Mucosa of stomach (tissue), 1 donor: Measurements from ENCODE around the gene LIF.

Source experiments
- H3K27me3 ChIP-seq: one replicate; pipeline ENCODE4 v1.7.0; 2013; ENCODE audit warnings: mild to moderate bottlenecking, low read length; ENCODE audit not compliant: control insufficient read depth, insufficient read depth
- H3K36me3 ChIP-seq: one replicate; pipeline ENCODE4 v1.7.0; 2013; ENCODE audit warnings: low read length; ENCODE audit not compliant: control insufficient read depth, insufficient read depth
- H3K4me1 ChIP-seq: one replicate; pipeline ENCODE4 v1.7.0; 2013; ENCODE audit warnings: mild to moderate bottlenecking, low read length; ENCODE audit not compliant: control insufficient read depth, insufficient read depth
- H3K4me3 ChIP-seq: one replicate; pipeline ENCODE4 v1.7.0; 2013; ENCODE audit warnings: low read length
- H3K9ac ChIP-seq: one replicate; pipeline ENCODE4 v1.7.0; 2013; ENCODE audit warnings: mild to moderate bottlenecking, low read length, moderate library complexity
- H3K9me3 ChIP-seq: one replicate; pipeline ENCODE4 v1.7.0; 2013; ENCODE audit warnings: mild to moderate bottlenecking, low read length, moderate library complexity; ENCODE audit not compliant: control insufficient read depth
- donor health status: Pancreatic carcinoma.

LIF gene

DNA sequence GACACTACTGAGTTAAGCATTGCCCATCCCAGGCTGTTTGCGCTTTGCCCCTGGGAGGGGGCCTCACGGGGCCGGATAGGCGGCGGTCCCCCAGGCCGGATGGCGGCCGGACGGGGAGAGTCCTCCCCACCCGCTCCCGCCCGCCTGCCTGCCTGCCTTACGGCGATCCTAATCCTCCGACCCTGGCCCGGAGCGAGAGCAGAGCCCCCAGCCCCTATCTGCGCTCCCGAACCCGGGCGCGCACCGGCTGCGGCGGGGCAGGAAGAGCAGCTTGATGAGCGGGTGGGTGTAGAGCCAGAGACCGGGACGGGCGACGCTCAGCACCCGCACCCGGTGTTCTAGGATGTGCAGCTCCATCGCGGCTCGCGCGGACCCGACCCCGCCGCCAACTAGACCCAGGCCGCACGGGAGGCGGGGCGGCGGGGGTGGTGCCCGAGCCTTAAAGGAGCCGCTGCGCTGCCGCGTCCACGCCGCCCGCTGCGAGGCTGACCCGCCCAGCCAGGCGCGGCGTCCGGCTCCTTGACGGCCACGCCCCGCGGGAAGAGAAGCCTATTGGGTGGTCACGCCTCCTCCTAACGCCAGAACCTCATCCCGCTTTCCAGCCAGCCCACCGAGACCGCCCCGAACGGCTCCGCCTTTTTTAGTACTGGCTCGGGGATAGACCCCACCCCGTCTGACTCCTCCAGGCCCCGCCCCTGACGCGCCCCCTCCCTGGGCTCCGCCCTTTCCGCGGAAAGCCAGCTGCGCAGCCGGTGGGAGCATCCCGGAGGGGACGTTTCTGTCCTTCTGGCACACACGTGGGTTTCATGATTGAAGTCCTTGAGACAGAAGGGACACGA, 42.8 kb upstream of the LIF start, which contains the start of gene CASTOR1:
Gene CASTOR1 (minus strand): TSS at position 365 of the 839 bp plus-strand sequence. CDS start 8 bp downstream, at position 357.
- peaks cover 10% of the 10 kb centered on the region for H3K36me3 ChIP-seq
- H3K4me3 ChIP-seq, result peak within 1 kb of the TSS; percentile 43

DNA sequence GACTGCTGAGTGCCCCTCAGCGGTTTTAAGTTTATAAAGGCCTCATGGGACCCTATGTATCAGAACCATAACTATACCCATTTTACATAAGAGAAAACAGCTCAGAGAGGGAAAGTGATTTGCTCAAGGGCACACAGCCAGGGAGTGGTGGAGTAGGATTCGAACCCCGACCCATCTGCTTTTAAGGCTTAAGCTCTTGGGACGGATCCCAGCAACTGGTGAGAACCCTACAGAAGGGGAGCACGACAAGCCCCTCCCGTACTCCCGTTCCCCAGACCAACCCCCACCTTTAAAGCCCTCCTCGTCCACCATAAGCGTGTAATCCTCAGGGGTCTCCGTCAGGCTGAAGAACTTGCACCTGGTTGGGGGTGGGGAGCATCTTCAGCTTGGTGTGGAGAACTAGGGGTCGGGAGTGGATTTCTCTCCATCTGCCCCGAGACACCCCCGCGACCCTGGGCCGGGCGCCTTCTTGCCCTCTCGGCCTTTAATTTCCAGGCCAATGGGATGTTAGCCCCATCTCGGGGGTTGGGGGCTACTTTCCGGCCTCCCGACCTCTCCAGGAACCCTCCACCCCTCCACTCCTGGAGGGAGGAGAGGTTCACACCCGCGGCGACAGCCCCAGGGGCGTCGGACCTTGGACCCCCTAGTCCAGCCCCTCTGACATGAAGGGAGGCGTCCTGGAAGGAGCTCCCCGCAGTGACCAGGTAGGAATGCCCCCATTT, 42.0 kb upstream of the LIF start:
- Histone ChIP-seq H3K9ac (peak overlapping the region; percentile 69), H3K27me3 (no peaks in the 10 kb centered on the region), H3K4me3 (peak overlapping the region; percentile 43), H3K36me3 (peaks cover 9% of the 10 kb centered on the region), H3K4me1 (peaks cover 34% of the 10 kb centered on the region), H3K9me3 (no peaks in the 10 kb centered on the region)

More for the DNA sequence above, 42.8 kb upstream of the LIF start, which contains the start of gene CASTOR1:
- Histone ChIP-seq H3K4me1 (peaks cover 34% of the 10 kb centered on the region), H3K9me3 (no peaks in the 10 kb centered on the region), H3K27me3 (no peaks in the 10 kb centered on the region), H3K9ac (peak within 1 kb of the TSS; percentile 69)

DNA sequence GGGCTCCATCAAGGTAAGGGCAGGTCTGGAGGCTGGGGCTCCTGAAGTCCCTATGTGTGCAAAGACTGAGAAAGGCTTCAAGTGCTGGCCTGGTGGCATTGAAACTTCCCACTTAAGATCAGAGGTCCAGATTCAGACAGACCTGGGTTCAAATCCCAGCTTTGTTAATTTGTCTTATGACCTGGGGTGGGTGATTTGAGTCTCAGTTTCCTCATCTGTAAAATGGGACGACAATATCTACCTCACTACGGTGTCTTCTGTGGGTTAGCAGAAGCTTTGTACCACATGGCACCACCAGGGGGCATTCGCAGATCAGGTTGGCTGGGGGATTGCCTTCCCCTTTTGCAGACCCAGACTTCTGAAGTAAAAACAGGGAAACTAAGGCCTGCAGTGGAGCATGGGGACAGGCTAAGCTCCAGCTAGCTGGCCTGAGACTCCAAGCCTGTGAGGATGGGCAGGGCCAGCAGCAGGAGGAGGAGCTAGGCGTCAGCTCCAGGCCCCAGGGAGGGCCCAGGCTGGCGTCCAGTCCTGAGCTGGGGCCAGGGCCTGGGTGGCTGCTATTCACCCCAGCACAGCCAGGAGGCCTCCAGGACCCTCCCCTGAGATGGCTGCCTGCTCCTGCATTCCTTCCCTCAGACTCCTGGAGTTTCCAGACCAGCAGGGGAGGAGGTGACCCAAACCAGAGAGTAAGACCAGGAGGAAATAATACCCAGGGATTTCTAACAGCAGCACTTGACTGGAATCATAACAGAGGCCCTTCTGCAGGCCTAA, 41.3 kb upstream of the LIF start:
- H3K4me3 ChIP-seq, result peak overlapping the region; percentile 43
- H3K36me3 ChIP-seq, result peaks cover 2% of the 10 kb centered on the region
- no peaks in the 10 kb centered on the region for H3K27me3 ChIP-seq
- no peaks in the 10 kb centered on the region for H3K9me3 ChIP-seq
- peaks cover 34% of the 10 kb centered on the region for H3K4me1 ChIP-seq
- peak overlapping the region; percentile 69 for H3K9ac ChIP-seq

DNA sequence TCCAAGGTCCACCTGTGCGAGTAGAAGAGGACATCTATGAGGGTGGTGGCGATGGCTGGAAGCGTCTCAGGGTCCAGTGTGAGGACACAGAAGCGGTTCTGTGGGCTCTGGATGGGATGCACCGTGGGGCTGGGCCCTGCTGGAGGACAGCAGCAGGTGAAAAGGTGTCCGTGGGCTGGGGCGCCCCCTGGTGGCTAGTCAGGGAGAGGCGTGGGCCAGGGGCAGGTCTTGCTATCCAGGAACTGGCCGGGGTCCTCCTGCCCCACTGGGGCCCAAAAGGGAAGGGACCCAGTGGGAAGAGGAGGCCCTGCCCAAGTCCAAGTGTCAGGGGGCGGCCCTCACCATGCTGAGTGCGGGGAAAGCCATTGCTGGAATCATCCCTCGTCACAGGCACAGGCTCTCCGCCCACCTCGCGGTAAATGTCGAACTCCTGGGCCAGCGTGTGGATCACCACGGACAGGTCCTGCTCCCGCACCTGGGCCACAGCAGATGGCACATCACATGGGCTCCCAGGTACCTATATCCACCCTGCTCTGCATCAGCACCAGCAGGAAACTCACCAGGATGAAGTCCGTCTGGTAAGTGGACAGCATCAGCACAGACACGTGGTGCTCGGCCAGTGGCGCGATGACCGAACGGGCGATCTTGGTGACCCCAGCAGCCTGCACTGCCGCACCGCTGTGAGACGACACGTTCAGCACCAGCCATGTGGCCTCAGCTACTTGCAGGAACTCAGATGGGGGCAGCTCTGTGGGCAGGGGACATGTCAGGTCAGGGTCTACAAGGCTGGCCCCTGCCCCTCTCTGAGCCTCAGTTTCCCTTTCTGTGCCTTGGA, 40.5 kb upstream of the LIF start:
- Histone ChIP-seq H3K4me3 (no peak overlapping the region), H3K4me1 (peaks cover 34% of the 10 kb centered on the region), H3K27me3 (no peaks in the 10 kb centered on the region), H3K36me3 (no peaks in the 10 kb centered on the region), H3K9ac (no peak overlapping the region), H3K9me3 (no peaks in the 10 kb centered on the region)

DNA sequence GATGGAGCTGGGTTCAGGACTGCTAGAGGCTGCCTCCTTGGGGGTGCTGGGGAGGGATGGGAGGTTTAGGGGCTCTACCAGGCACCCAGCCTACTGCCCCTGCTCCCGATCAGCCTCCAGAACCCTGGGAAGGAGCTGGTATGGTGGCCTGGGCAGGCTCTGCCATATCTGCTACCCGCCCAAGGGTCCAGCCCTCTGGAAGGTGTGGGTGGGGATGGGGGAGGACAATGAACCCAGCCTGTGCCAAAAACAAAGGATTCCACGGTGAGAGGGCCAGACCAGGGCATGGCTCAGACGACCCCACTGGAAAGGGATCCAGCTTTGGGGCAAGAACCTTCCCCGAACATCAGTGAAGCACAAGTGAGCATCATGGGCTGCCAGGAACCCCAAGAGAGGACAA, 39.8 kb upstream of the LIF start:
- Histone ChIP-seq H3K4me1 (peaks cover 30% of the 10 kb centered on the region), H3K4me3 (no peak overlapping the region), H3K36me3 (no peaks in the 10 kb centered on the region)

DNA sequence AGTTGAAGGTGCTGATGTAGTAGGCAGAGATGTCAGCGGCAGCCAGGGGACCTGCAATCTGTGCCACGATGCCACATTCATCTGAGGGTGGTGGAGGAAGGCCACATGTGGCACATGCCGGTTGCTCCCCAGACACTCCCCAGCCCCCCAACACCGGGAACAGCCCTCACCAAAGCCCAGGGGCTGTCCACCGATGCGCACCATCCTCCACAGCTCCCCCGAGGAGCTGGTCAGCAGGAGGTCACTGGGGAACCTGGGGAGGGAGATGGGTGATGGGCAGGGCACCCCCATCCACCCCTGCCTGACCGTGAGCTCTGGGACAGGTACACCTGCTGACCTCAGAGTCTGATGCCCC, 39.3 kb upstream of the LIF start:
- Histone ChIP-seq H3K4me3 (no peak overlapping the region), H3K9me3 (no peaks in the 10 kb centered on the region), H3K36me3 (no peaks in the 10 kb centered on the region), H3K9ac (no peak overlapping the region), H3K27me3 (no peaks in the 10 kb centered on the region), H3K4me1 (peaks cover 25% of the 10 kb centered on the region)

More for the DNA sequence above, 39.8 kb upstream of the LIF start:
- Histone ChIP-seq H3K9me3 (no peaks in the 10 kb centered on the region), H3K9ac (no peak overlapping the region), H3K27me3 (no peaks in the 10 kb centered on the region)

DNA sequence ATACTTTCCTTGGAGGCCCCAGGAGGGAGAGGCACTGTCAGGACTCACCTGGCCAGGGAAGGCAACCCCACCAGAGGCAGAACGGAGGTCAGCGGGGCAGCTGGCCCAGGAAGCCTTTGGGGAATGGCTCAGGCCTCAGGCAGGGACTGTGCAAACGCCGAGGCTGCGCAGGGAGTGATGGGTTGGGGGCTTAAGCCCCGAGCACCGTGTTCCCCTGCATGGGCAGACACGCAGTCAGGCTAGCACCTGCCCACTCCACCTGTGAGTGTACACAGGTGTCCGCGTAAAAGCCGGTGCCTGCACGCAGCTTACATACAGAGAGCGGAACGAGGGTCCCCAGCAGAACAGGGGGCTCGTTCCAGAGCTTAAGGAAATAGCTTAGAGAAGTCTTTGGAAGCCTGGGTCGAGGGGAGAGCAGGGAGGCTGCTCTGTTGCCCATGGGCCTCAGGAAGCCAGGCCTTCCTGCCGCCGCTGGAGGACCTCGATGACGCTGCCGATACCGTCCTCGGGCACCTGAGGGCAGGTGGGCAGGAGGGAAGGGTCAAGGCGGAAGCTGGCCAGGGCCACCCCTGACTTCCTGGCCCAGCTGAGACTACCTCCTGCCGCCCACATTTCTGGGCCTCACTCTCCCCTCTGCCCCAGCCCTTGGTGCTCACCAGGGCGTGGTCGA, 38.8 kb upstream of the LIF start:
- Histone ChIP-seq H3K36me3 (no peaks in the 10 kb centered on the region), H3K9me3 (no peaks in the 10 kb centered on the region), H3K4me1 (peaks cover 20% of the 10 kb centered on the region), H3K27me3 (no peaks in the 10 kb centered on the region), H3K4me3 (no peak overlapping the region), H3K9ac (no peak overlapping the region)

DNA sequence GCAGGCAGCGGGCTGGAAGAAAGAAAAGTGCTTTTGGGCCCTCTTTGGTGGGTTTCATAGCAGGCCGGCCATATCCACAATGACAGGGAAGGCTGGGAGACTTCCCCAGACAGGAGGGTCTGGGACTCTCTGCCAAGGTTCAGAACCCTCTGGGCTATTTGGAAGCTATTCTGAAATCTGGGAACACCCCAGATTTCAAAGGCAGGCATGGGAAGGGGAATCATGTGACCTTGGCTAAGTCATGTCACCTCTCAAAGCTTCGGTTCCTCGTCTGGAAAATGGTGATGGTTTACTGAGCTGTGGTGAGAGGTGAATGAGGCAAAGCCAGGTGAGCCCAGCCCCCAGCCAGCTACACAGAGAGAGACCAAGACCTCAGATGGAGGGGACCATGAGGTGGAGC, 38.1 kb upstream of the LIF start:
- Histone ChIP-seq H3K9me3 (no peaks in the 10 kb centered on the region), H3K4me1 (peaks cover 14% of the 10 kb centered on the region), H3K4me3 (no peak overlapping the region), H3K27me3 (no peaks in the 10 kb centered on the region), H3K36me3 (no peaks in the 10 kb centered on the region), H3K9ac (no peak overlapping the region)

DNA sequence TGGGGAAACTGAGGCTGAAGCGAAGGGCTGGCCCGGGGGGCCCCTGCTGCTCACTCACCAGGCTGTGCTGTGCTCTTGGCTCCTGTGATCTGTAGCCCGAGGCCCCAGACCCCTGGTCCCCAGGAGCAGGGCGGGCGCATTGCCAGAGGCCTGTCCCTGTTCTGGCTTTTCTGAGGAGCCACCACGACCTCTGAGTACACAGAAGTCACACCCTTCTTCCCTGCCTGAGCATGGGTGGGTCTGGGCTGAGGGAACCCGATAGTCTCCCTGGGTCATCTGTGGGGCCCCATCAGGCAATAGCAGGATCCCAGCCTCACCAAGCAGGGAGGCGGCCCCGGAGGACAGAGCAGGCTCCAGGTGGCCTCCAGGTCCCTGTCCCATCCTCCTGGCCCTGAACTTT, 37.6 kb upstream of the LIF start:
- H3K9ac ChIP-seq, result no peak overlapping the region
- H3K4me3 ChIP-seq, result no peak overlapping the region
- no peaks in the 10 kb centered on the region for H3K36me3 ChIP-seq
- peaks cover 14% of the 10 kb centered on the region for H3K4me1 ChIP-seq
- no peaks in the 10 kb centered on the region for H3K9me3 ChIP-seq
- H3K27me3 ChIP-seq, result no peaks in the 10 kb centered on the region

DNA sequence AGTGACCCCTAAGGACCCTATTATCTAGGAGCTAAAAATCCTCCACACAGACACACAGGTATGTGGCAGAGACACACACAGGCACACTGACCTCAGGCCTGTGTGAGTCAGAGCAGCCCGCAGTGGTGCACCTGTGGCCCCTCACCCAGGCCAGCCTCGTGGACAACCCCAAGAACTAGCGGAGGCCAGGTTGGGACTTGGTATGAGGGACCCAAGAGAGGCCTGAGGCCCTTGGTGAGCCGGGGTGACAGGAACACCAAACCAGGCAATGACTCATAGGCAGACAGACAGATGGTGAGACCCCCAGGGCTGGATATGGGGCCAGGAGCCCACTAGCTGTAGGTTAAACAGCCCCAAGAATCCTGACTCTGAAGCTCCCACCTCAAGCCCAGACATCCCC, 36.8 kb upstream of the LIF start:
- Histone ChIP-seq H3K36me3 (no peaks in the 10 kb centered on the region), H3K9ac (no peak overlapping the region), H3K9me3 (no peaks in the 10 kb centered on the region), H3K27me3 (no peaks in the 10 kb centered on the region), H3K4me1 (peaks cover 7% of the 10 kb centered on the region), H3K4me3 (no peak overlapping the region)

DNA sequence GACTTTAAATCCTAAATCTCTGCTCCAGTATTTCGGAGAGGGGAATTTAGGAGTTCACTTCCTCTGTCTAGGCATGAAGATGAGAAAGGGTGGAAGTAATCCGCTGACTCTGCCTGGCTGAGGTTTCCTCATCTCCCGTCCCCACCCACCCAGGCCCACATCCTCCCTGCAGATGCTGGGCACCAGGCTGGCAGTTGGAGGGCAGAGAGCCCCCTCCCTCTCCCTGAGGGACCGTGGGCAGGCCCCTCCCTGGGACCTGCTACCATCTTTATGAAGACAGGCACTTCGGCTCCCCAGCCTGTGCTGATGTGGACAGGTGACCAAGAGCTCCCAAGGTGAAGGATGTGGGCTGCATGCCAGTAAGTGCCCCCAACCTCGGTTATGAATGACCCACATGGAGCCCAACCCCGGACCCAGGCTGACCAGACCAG, 36.1 kb upstream of the LIF start:
- Histone ChIP-seq H3K4me1 (peaks cover 4% of the 10 kb centered on the region), H3K9me3 (no peaks in the 10 kb centered on the region), H3K36me3 (no peaks in the 10 kb centered on the region), H3K27me3 (no peaks in the 10 kb centered on the region), H3K9ac (no peak overlapping the region), H3K4me3 (no peak overlapping the region)
